SK-N-SH treated with all-trans-retinoic acid at 6 μM for 48 hours (cell line): ENCODE results near the gene LGR4.

Experiments used
- ARNTL ChIP-seq: fragments of 450-650 bp; formaldehyde crosslinking; IDR thresholded peaks from 2 replicates; pipeline ENCODE4 v1.5.0; 2020; ENCODE audit warnings: low read depth, mild to moderate bottlenecking, moderate library complexity, borderline replicate concordance
- ESRRG ChIP-seq: fragments of 250-450 bp; sonication (Bioruptor Pico); IDR thresholded peaks from 2 replicates; pipeline ENCODE4 v1.6.1; 2021; ENCODE audit warnings: mild to moderate bottlenecking
- GLIS3 ChIP-seq: fragments of 250-450 bp; sonication (Bioruptor Pico); IDR thresholded peaks from 2 replicates; pipeline ENCODE4 v1.5.0; 2020; ENCODE audit warnings: mild to moderate bottlenecking, moderate library complexity
- ISL1 ChIP-seq: fragments of 250-450 bp; sonication (Bioruptor Pico); IDR thresholded peaks from 2 replicates; pipeline ENCODE4 v2.1.2; 2022; ENCODE audit warnings: mild to moderate bottlenecking, moderate library complexity
- OSR1 ChIP-seq: fragments of 250-450 bp; sonication (Bioruptor Pico); IDR thresholded peaks from 2 replicates; pipeline ENCODE4 v1.8.0; 2022; ENCODE audit warnings: moderate library complexity, mild to moderate bottlenecking, inconsistent platforms
- PATZ1 ChIP-seq: fragments of 250-450 bp; sonication (Bioruptor Pico); IDR thresholded peaks from 2 replicates; pipeline ENCODE4 v1.8.0; 2020; ENCODE audit warnings: mild to moderate bottlenecking, moderate library complexity, borderline replicate concordance
- SNAI2 ChIP-seq: fragments of 250-450 bp; sonication (Bioruptor Pico); IDR thresholded peaks from 2 replicates; pipeline ENCODE4 v1.5.0; 2020; ENCODE audit warnings: mild to moderate bottlenecking, moderate library complexity
- TCF4 ChIP-seq: fragments of 250-450 bp; sonication (Bioruptor Pico); IDR thresholded peaks from 2 replicates; pipeline ENCODE4 v1.8.0; 2021; ENCODE audit warnings: mild to moderate bottlenecking, moderate library complexity, borderline replicate concordance
- ZFP3 ChIP-seq: fragments of 250-450 bp; sonication (Bioruptor Pico); IDR thresholded peaks from 2 replicates; pipeline ENCODE4 v1.5.0; 2020; ENCODE audit warnings: mild to moderate bottlenecking, moderate library complexity
- ZFP30 ChIP-seq: fragments of 450-650 bp; formaldehyde crosslinking; IDR thresholded peaks from 2 replicates; pipeline ENCODE4 v1.5.0; 2022; ENCODE audit warnings: mild to moderate bottlenecking, moderate library complexity
- ZNF565 ChIP-seq: fragments of 450-650 bp; formaldehyde crosslinking; conservative IDR thresholded peaks from 2 replicates; pipeline ENCODE4 v1.5.0; 2020; ENCODE audit warnings: low read depth, mild to moderate bottlenecking, moderate library complexity
- ZNF8 ChIP-seq: fragments of 450-650 bp; formaldehyde crosslinking; IDR thresholded peaks from 2 replicates; pipeline ENCODE4 v1.5.0; 2020; ENCODE audit warnings: mild to moderate bottlenecking, moderate library complexity
- TF ChIP-seq, protein P1 (sequence below): fragments of 250-450 bp; sonication (Bioruptor Pico); IDR thresholded peaks from 2 replicates; pipeline ENCODE4 v1.5.1; 2020; ENCODE audit warnings: low read depth, mild to moderate bottlenecking, moderate library complexity

DNA sequence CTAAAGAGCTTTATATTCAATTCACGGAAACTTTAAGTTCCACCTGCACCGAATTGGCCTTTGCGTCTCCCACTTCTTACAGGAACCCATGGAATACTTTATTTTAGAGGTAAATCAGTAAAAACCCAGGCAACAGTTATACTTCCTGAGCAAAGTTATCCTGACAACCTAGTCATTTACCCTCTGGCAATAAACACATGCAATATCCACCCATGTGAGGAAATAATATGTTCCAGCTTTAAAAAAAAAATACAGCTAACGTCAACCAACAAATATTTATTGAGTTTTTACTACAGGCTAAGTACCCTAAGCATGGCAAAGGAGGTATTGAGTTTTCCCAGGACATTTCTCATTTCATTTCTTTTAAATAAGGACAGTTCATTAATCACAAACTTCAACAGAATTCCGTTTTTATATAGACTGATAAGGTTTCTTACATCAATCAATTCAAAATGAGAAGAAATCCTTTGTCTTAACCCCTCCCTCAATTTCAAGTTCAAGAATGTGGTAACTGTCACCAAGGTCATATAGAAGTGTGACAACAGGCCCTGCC is 71.2 kb downstream of the LGR4 start:
- TF ChIP-seq TCF4 (CRISPR knock-in tag) (no peak), ARNTL (CRISPR knock-in tag) (no peak), ZNF8 (no peak), ZFP30 (no peak), ISL1 (no peak), PATZ1 (CRISPR knock-in tag) (no peak), GLIS3 (CRISPR knock-in tag) (no peak), OSR1 (CRISPR knock-in tag) (no peak), SNAI2 (CRISPR knock-in tag) (no peak), ZNF565 (CRISPR knock-in tag) (no peak), ZFP3 (CRISPR knock-in tag) (no peak), ESRRG (CRISPR knock-in tag) (no peak)
- TF ChIP-seq, protein P1, sequence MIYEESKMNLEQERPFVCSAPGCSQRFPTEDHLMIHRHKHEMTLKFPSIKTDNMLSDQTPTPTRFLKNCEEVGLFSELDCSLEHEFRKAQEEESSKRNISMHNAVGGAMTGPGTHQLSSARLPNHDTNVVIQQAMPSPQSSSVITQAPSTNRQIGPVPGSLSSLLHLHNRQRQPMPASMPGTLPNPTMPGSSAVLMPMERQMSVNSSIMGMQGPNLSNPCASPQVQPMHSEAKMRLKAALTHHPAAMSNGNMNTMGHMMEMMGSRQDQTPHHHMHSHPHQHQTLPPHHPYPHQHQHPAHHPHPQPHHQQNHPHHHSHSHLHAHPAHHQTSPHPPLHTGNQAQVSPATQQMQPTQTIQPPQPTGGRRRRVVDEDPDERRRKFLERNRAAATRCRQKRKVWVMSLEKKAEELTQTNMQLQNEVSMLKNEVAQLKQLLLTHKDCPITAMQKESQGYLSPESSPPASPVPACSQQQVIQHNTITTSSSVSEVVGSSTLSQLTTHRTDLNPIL (CRISPR knock-in tag) = no peak
